K562 (cell line): Measurements from ENCODE around the gene IRX6. TPM values are rescaled to one million over a fixed set of nuclear protein-coding genes. Genes with fewer than 3 reads are reported as not detected.

Experiments
- ATAC-seq: fragments of 200-7000 bp; cut with Tn5 transposase; 3 replicates; pipeline ENCODE4 v1.9.1; 2020; ENCODE audit warnings: moderate library complexity
- BruUV-seq: library from RNA; stranded (reverse); fragments of 400-500 nt; replicated peaks from 2 replicates; lab custom pipeline; 2021; lab: Mats Ljungman, UMichigan
- CTCF ChIA-PET: fragments of 300-600 bp; formaldehyde crosslinking; extraction: SDS; loops from one replicate; lab custom pipeline; 2021; ENCODE audit warnings: low intra/inter-chr PET ratio; lab: Yijun Ruan, JAX
- POLR2A ChIA-PET: fragments of 300-600, 350-650 bp; sonication (Branson Sonifier 250); formaldehyde crosslinking; extraction: SDS; loops from one replicate; lab custom pipeline; 2021; ENCODE audit warnings: antibody characterized with exemption, inconsistent platforms; lab: Yijun Ruan, JAX
- DNase-seq, 4 experiments: peaks; one replicate each; pipeline versions ENCODE4 v3.0.0 to v3.0.0-alpha.2; 2011 to 2018; ENCODE audit warnings: low spot score in 3 of 4, mixed read lengths in 3 of 4; ENCODE audit errors: extremely low read depth in 1 of 4
- FAIRE-seq: peaks from 2 replicates; lab custom pipeline; 2011; peaks lifted over from hg19 to GRCh38; lab: Jason Lieb, UNC
- H2AFZ ChIP-seq: 2 replicates; pipeline ENCODE4 v1.6.0; 2011; ENCODE audit warnings: low read depth, low read length, control low read depth, inconsistent platforms
- H3K27ac ChIP-seq: fragments of 200-600 bp; 3 replicates; pipeline ENCODE4 v1.8.0; 2011; ENCODE audit warnings: low read depth, mild to moderate bottlenecking, control low read depth, inconsistent platforms, low read length, moderate library complexity, mixed read lengths; ENCODE audit errors: extremely low read depth
- H3K27me3 ChIP-seq, 2 experiments: fragments of 300-600 bp in 1 of 2; 2 replicates in 1 of 2; 3 replicates in 1 of 2; pipeline versions ENCODE4 v1.6.0 to v1.8.0; 2011; ENCODE audit warnings: inconsistent platforms in 2 of 2, low read length in 2 of 2, mild to moderate bottlenecking in 1 of 2, mixed read lengths in 1 of 2, moderate library complexity in 1 of 2; ENCODE audit not compliant: control insufficient read depth in 2 of 2, insufficient read depth in 2 of 2
- H3K36me3 ChIP-seq: fragments of 300-600 bp; 3 replicates; pipeline ENCODE4 v1.8.0; 2011; ENCODE audit warnings: mild to moderate bottlenecking, low read length, inconsistent platforms; ENCODE audit not compliant: control insufficient read depth, insufficient read depth
- H3K4me1 ChIP-seq, 2 experiments: fragments of 200-600 bp in 1 of 2; replicated peaks in 1 of 2; 2 replicates in 1 of 2; 3 replicates in 1 of 2; pipeline versions ENCODE4 v1.5.1 to v1.8.0; 2011; ENCODE audit warnings: inconsistent platforms in 2 of 2, low read length in 2 of 2, mild to moderate bottlenecking in 1 of 2, mixed read lengths in 1 of 2, moderate library complexity in 1 of 2; ENCODE audit not compliant: control insufficient read depth in 2 of 2, insufficient read depth in 2 of 2
- H3K4me2 ChIP-seq: 2 replicates; pipeline ENCODE4 v1.6.1; 2011; ENCODE audit warnings: low read length, control low read depth, inconsistent platforms, mixed read lengths; ENCODE audit not compliant: insufficient read depth
- H3K4me3 ChIP-seq: fragments of 200-600 bp; sonication (generic), shearing (Covaris generic); 2 replicates; pipeline ENCODE4 v1.5.1; 2016; ENCODE audit warnings: control low read depth, inconsistent platforms
- H3K79me2 ChIP-seq: fragments of 200-600 bp; 3 replicates; pipeline ENCODE4 v1.8.0; 2011; ENCODE audit warnings: low read length, inconsistent platforms; ENCODE audit not compliant: control insufficient read depth, insufficient read depth
- H3K9ac ChIP-seq, 2 experiments: 2 replicates each; pipeline versions ENCODE4 v1.6.0 to v1.6.1; 2011; ENCODE audit warnings: low read depth in 2 of 2, low read length in 2 of 2, control low read depth in 1 of 2, inconsistent platforms in 1 of 2, mild to moderate bottlenecking in 1 of 2, mixed read lengths in 1 of 2; ENCODE audit not compliant: insufficient read depth in 1 of 2
- H3K9me1 ChIP-seq: one replicate; pipeline ENCODE4 v1.6.0; 2011; ENCODE audit warnings: inconsistent platforms, mild to moderate bottlenecking, low read length, moderate library complexity; ENCODE audit not compliant: control insufficient read depth, insufficient read depth
- H3K9me3 ChIP-seq: replicated peaks from 2 replicates; pipeline ENCODE4 v1.5.1; 2011; ENCODE audit warnings: low read depth, low read length, inconsistent platforms; ENCODE audit not compliant: control insufficient read depth, insufficient read depth
- H4K20me1 ChIP-seq: replicated peaks from 2 replicates; pipeline ENCODE4 v1.6.1; 2011; ENCODE audit warnings: low read length, inconsistent platforms, mixed read lengths; ENCODE audit not compliant: control insufficient read depth, insufficient read depth
- ELF2 ChIP-seq: fragments of 250-450 bp; sonication (Bioruptor Pico); IDR thresholded peaks from 2 replicates; pipeline ENCODE4 v1.5.0; 2021; ENCODE audit warnings: mild to moderate bottlenecking
- EWSR1 ChIP-seq: fragments of 450-650 bp; IDR thresholded peaks from 2 replicates; pipeline ENCODE4 v1.6.1; 2018; ENCODE audit warnings: borderline replicate concordance, mild to moderate bottlenecking, low read depth, moderate library complexity; ENCODE audit not compliant: partially characterized antibody
- POLR2B ChIP-seq: fragments of 450-650 bp; IDR thresholded peaks from 2 replicates; pipeline ENCODE4 v1.6.1; 2018; ENCODE audit warnings: low read depth; ENCODE audit not compliant: partially characterized antibody
- SRSF1 ChIP-seq: fragments of 200-400 bp; formaldehyde crosslinking; IDR thresholded peaks from 2 replicates; pipeline ENCODE4 v1.6.1; 2017; ENCODE audit warnings: mild to moderate bottlenecking, low read depth, low read length, moderate library complexity
- ZNF274 ChIP-seq: IDR thresholded peaks from 2 replicates; pipeline ENCODE4 v1.6.1; 2011; ENCODE audit warnings: low read depth, mild to moderate bottlenecking, low read length, moderate library complexity, borderline replicate concordance
- WGBS: fragments of 100-300 bp; shearing (Covaris generic); methylation state at CpG from one replicate; pipeline ENCODE4 v1.1.6; 2016; ENCODE audit warnings: low coverage, mixed read lengths; ENCODE audit not compliant: insufficient coverage; ENCODE audit errors: missing lambda C conversion rate; 5-methylcytosine and 5-hydroxymethylcytosine counted together
- in situ Hi-C: fragments of 300-500 bp; cut with MboI; formaldehyde crosslinking; loops from 4 replicates; pipeline ENCODE4 v1.15.0; 2018; ENCODE audit warnings: inconsistent platforms, mixed read lengths
- intact Hi-C: fragments of 100-400 bp; cut with micrococcal nuclease; formaldehyde crosslinking; loops from 2 replicates; pipeline ENCODE4 v1.14.2; 2022
- polyA plus RNA-seq, 8 experiments: library from polyadenylated mRNA; depleted of rRNA in 4 of 8; stranded (reverse) in 5 of 8; unstranded in 3 of 8; fragments of >200 nt; fragmentation: Nextera tagmentation in 2 of 8; fragmentation: Illumina TruSeq in 1 of 8; extraction: Ambion mirVana in 2 of 8; extraction: Trizol in 1 of 8; gene quantifications; 2 replicates each; pipeline versions ENCODE4 v1.2.1 to v1.2.3, GENCODE V29; 2011 to 2014; ENCODE audit warnings: inconsistent platforms in 1 of 8, missing spikeins in 1 of 8
- total RNA-seq, 7 experiments: library from RNA; depleted of rRNA in 6 of 7; stranded (reverse); fragments of >200 nt in 6 of 7; fragmentation: Illumina TruSeq in 2 of 7; extraction: Trizol in 2 of 7; gene quantifications; 2 replicates each; pipeline versions ENCODE4 v1.2.1 to v1.2.3, GENCODE V29; 2011 to 2021; ENCODE audit warnings: low replicate concordance in 1 of 7
- TF ChIP-seq, protein P1 (sequence below): sonication (generic); formaldehyde crosslinking; IDR thresholded peaks from 2 replicates; pipeline ENCODE4 v1.8.1; 2023; ENCODE audit warnings: missing genetic modification reagents, mild to moderate bottlenecking, borderline replicate concordance

The IRX6 gene
- total and polyA plus RNA-seq, 9 of the 15 experiments (the other 6 are each of a cell fraction or from before 2014, with no cell fraction given) = 0.07 to 0.29 (median 0.14) TPM; not detected in 4

DNA sequence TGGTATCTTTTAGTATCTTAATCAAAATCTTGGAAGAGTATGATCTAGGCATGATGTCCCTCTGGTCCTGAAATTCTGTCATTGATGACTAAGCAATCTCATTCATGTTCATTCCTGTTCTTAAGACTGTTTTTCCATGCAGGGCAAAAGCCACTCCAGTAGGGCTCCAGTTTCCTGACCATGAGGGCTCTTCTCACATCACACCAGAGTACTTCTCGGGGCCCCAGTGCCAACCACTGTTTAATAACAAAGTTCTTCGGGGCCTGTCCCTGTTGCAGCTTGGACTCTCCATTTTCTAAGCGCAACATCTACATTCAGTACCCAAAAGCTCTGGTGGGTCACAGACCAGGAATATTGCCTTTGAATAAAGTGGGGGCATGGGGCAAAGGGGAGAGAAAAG is 52.0 kb downstream of the IRX6 start:
- Histone ChIP-seq H3K79me2 (no peaks in the 10 kb centered on the region), H3K27ac (no peak overlapping the region), H3K4me3 (no peak overlapping the region), H3K4me2 (no peak overlapping the region), H3K9ac (no peak overlapping the region), H3K36me3 (no peaks in the 10 kb centered on the region), H4K20me1 (no peaks in the 10 kb centered on the region), H3K9me1 (no peaks in the 10 kb centered on the region), H2AFZ (no peak overlapping the region), H3K27me3 (peaks cover 7 to 19% of the 10 kb centered on the region in 2 experiments; a peak in 4 of 5 replicates), H3K9me3 (no peaks in the 10 kb centered on the region), H3K4me1 (peaks cover 0 to 3% of the 10 kb centered on the region in 2 experiments; a peak in 1 of 5 replicates)
- BruUV-seq = no TSS peak
- ChIA-PET POLR2A (no interaction called here), CTCF (no interaction called here)
- ATAC-seq (no peak), DNase-seq (no peak), FAIRE-seq (no peak)
- TF ChIP-seq EWSR1 (no peak), SRSF1 (no peak), ZNF274 (no peak), ELF2 (CRISPR knock-in tag) (no peak), POLR2B (no peak)
- TF ChIP-seq, protein P1, sequence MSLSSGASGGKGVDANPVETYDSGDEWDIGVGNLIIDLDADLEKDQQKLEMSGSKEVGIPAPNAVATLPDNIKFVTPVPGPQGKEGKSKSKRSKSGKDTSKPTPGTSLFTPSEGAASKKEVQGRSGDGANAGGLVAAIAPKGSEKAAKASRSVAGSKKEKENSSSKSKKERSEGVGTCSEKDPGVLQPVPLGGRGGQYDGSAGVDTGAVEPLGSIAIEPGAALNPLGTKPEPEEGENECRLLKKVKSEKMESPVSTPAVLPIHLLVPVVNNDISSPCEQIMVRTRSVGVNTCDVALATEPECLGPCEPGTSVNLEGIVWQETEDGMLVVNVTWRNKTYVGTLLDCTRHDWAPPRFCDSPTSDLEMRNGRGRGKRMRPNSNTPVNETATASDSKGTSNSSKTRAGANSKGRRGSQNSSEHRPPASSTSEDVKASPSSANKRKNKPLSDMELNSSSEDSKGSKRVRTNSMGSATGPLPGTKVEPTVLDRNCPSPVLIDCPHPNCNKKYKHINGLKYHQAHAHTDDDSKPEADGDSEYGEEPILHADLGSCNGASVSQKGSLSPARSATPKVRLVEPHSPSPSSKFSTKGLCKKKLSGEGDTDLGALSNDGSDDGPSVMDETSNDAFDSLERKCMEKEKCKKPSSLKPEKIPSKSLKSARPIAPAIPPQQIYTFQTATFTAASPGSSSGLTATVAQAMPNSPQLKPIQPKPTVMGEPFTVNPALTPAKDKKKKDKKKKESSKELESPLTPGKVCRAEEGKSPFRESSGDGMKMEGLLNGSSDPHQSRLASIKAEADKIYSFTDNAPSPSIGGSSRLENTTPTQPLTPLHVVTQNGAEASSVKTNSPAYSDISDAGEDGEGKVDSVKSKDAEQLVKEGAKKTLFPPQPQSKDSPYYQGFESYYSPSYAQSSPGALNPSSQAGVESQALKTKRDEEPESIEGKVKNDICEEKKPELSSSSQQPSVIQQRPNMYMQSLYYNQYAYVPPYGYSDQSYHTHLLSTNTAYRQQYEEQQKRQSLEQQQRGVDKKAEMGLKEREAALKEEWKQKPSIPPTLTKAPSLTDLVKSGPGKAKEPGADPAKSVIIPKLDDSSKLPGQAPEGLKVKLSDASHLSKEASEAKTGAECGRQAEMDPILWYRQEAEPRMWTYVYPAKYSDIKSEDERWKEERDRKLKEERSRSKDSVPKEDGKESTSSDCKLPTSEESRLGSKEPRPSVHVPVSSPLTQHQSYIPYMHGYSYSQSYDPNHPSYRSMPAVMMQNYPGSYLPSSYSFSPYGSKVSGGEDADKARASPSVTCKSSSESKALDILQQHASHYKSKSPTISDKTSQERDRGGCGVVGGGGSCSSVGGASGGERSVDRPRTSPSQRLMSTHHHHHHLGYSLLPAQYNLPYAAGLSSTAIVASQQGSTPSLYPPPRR (CRISPR knock-in tag) = no peak
- 41% methylated on average over 3 of the region's 3 CpGs for WGBS
- in situ Hi-C loops (no loop called here), intact Hi-C loops (no loop called here)
